ENCODE results near the gene PIGX.

PIGX gene

DNA sequence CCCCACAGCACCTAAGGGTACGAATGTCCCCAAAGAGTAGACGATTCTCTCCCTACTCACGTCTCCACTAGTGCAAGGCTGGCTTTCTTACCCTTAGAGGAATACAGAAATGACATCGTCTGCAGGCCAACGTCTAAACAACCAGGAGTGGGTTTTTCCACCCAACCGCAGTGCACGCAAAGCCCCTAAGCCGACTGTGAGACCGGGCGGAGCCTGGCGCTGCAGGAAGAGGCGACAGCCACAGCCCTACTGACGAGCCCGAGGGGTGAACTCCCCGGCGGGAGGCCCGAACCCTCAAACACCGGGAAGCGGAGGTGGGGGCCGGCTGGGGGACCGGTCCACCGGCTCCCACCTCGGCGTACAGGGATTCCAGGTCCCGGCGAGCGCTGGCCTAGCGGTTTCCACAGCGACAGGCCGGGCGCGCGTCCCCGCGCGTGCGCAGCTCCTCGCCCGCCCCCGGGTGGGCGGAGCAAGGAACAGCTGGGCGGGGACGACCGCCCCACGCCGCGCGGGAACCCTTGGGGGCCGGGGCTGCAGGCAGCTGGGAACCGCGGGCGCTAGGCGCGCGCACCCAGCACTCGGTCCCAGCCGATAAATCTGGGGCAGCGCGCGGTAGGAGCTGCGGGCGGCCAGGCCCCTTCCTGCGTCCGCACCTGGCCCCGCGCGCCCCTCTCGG, at the start of gene PIGX, which contains the start of gene CEP19:
Gene PIGX, plus strand, starts transcription at position 540 of the 676 bp plus-strand sequence.
Gene CEP19, minus strand, starts transcription at position 413 of the 676 bp plus-strand sequence. CDS start 3,593 bp downstream, outside the sequence.
- peak; percentile 91 for DNase-seq

DNA sequence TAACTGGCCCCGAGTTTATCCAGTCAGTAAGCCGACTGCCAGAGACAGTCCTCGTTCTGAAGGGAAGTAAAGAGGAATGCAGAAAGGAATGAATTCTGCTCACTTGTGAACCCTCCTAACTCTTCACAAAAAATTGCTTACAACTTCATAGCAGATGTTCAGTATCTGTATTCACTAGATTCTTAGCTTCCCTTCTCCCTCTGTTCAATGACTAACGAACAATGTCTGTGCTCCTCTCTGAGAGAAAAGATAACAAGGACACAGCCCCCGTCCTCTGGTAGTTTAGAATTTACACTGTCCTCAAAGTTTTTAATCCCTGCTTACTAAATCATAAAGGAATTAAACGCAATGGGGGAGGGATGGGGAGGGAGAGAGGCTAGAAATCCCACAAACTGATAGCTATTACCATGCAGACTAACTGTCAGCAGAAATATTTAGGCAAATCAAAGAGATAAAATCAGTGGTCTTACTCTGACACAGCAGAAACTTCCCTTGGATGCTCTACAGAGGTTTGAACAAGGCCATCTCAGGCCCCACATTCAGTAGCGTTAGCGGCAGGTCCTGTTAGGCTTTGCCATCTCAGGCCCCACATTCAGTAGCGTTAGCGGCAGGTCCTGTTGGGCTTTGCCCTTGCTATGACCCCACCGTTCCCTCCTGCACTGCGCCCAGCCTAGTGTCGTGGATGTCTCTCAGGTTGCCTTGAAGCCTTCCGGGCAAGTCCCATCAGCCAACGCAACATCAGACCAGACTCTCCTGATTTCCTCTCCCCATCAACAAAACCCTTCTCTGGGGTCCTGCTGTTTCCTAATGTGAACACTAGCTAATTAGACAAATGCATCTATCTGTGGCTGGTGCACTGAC, 49.2 kb upstream of the PIGX start:
- DNase-seq: no peak

DNA sequence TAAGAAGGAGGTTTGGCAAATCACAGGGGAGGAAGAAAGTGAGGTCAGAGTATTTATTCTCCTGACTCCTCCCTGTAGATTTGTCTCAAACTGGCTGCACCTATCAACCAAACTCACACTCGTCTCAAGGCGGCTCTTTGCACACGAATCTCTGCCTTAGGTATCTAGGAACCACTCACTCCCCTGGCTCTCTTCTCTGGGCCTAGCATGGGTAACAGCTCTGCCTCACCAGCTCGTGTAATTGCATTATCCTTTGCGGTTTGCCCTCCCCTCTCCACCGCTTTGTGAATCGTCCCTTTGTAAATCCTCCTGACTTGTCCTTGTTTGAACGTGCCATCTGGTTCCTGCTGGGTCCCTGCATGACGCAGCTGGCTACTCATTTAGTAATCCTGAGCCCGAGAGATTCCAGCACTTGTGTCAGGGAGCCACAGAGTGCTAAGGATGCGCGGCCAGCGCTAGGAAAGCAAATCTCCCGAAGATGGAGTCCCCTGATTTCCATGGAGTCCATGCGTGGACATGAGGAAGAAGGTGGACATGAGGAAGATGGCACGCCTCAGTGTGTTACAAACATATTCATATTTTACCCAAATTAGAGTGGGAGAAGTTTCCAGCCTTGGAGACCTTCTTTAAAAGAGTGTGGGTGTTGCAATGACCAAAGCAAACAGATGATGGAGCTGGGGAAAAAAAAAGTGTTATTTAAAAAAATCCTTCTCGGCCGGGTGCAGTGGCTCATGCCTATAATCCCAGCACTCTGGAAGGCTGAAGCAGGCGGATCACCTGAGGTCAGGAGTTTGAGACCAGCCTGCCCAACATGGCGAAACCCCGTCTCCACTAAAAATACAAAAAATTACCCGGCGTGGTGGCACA, 45.9 kb upstream of the PIGX start:
- DNase-seq: no peak

DNA sequence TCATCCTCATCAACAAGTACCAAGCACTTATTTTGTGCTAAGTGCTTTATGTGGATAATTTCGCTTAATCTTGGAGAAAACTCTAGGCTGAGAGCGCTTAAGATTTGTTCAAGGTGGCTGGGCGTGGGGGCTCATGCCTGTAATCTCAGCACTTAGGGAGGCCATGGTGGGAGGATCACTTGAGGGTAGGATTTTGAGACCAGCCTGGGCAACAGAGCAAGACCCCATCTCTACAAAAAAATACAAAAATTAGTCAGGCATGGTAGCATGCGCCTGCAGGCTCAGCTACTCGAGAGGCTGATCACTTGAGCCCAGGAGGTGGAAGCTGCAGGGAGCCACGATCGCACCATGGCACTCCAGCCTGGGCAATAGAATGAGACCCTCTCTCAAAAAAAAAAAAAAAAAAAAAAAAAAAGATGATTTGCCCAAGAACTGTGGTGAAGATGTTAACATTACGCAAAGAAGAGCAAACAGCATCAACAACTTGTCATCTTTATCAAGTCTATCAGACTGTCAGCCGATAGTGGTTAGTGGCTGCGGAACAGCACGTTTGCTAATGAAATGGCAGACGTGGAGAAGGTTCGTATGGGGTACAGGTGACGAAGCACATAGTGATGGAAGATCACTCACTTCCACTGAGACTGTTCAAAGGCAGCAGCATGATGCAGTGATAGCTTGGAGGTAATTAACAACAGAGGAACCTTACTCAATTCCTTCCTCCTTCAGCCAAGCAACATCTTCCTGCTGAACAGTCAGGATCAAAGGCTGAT, 44.9 kb upstream of the PIGX start:
- DNase-seq: no peak

DNA sequence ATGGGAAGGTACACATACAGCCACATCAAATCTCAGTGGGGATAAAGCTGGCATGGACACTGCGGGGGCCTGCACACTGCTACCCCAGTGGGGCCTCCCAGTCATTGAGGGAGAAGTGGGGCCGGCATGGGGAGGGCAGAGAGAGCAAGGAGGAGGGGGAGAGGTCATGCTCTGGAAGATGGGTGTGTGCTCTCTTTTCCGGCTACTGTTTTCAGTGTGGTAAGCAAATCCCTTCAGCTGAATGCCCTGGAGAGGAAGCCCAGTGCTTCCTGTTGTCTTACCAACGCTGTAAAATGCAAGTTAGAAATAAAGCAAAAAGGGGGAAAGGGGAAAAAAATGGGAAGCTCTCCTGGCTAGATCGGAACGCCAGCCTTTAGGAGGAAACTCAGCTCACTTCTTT, 41.8 kb upstream of the PIGX start:
- DNase-seq: no peak

DNA sequence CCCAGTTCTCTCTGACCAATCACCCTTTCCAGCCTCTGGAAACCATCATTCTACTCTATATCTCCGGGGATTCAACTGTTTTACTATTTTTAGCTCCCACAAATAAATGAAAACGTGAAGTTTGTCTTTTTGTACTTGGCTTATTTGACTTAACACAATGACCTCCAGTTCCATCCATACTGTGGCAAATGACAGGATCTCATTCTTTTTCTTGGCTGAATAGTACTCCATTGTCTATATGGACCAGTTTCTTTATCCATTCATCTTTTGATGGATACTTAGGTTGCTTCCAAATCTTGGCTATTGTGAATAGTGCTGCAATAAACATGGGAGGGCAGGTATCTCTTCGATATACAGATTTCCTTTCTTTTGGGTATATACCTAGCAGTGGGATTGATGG, 38.5 kb upstream of the PIGX start:
- no peak for DNase-seq

DNA sequence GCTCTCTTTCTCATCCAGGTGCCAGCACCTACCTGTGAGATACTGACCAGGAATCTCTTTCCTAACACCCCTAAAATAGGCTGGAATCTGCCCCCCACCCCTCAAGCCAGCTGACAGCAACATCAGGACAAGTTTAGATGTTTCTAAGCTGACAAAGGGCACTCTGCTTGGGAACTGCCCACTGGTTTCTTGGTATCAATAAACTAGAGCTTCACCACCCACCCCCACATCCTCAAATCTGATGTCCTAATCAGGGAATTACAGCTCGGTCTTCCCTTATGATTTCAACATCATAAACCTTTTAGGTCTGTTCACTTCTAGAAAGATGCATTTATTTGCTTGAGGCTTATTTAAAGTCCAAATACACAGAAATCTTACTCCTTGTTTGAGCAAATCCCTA, 34.8 kb upstream of the PIGX start:
- no peak for DNase-seq

DNA sequence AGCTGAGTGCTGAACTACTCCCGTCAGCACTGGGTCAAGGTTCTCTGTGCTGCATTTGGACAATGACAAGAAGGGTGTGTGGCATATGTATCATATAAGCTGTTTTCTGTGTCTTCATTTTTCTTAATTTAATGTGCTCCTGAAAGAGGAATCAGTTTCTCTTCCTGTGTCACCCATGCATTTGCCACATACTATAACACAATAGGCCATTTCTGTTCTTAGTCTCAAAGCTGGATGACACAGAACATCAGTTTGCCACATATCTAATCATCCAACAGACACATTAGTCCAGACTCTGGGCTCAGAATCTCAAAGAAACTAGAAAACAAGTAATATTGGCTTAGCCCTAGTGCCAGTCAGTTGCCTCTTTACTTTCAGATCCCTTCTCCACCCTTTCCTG, 34.2 kb upstream of the PIGX start:
- DNase-seq: no peak

DNA sequence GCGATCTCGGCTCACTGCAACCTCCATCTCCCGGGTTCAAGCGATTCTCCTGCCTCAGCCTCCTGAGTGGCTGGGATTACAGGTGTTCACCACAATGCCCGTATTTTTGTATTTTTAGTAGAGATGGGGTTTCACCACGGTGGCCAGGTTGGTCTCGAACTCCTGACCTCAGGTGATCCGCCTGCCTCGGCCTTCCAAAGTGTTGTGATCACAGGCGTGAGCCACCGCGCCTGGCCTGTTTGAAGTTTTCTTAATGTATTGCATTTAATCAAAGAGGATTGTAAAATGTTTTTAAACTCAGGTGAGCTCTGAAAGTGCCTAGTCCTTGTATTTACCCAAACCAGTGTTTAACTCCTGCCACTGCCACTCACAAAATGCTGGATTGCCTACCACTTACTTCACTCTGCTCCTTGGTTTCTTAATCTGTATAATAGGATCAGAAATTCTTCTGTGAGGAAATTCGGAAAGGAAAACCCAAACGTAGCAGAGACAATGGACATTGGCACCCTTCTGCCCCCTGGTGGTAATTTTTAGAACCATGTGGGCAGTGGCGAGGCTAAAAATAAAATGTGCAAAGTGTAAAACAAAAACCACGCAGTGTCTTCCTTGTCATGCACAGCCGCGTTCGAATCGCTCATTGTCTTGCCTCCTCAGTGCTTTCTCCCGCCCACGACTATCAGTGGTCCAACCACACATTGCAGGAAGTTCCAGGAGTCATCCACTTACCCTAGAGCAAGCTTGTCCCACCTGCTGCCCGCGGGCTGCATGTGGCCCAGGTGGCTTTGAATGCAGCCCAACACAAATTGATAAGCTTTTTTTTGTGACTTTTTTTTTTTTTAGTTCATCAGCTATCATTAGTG, 27.4 kb upstream of the PIGX start:
- peak; percentile 81 for DNase-seq

DNA sequence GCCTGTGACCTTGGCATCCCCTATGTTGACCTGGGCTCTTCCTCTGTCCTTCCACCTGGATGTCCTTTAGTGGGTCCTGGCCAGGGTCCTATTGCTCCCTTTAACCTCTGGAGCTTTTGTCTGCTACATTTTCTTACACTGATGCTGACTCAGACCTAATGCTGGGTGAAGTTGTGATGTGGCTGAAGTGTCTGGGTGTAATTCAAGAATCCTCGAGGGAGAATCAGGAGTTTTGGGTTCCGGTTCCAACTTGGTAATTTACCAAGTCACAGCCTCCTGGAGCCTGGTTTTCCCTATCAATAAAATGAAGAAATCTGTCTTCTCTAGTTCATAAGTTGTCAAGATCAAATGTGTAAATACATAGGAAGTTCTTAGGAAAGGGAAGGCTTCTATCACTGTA, 25.7 kb upstream of the PIGX start:
- DNase-seq: no peak

DNA sequence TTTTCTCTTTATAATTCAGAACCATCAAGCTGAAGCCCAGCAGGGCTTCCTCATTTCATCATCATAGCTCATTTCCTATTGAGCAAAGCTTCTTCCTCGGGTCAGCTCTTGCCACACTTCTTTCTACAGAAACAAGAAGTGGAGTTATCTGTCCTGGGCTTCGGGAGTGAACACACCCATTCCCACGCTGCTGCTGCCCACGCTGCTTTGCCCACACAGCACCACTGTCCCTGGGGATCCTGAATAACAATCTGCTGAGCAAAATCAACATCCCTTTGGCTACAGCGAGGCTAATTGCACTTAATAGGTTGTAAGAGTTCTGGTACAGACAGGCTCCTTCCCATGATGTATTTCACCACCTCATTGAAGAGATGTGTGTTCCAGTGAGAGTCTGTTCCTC, 23.8 kb upstream of the PIGX start:
- DNase-seq: no peak

DNA sequence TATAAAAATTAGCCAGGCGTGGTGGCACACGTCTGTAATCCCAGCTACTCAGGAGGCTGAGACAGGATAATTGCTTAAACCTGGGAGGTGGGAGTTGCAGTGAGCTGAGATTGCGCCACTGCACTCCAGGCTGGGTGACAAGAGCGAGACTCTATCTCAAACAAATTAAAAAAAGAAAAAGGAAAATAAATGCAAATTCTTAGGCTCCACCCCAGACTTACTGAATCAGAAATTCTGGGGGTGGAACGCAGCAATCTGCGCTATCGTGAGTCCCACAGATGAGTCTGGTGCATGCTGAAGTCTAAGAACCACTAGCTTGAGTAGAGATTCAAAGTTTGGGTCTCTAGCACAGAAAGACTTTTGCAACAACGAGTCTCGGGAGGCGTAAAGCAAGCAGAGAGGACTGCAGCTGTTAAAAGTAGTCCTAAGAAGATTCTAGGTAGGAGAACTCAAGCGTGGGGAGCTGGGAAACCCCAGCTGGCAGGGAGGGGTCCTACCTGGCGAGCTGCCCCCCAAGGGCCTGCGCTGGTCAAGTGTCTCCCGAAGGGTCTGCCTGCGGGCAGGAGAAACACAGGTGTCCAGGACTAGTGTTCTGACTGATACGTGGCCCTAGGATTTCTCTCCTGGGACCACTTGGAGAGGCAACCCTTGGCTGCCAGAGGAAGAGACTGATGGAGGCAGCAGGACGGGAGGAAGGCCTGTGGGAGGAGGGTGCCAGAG, 22.1 kb upstream of the PIGX start:
- no peak for DNase-seq

DNA sequence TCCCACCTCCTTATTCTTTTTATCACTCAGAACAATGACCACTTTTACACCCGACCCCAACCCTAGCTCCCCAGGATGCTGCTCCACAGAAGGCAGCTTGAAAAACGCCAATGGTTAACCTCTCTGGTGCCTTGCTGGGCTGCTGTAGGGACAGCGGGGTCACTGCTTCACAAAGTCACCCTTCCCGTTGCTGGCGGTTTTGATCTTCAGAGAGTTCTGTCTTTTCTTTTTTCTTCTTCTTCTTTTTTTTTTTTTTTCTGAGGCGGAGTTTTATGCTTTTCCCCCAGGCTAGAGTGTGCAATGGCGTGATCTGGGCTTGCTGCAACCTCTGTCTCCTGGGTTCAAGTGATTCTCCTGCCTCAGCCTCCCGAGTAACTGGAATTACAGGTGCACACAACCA, 20.8 kb upstream of the PIGX start:
- DNase-seq: no peak

DNA sequence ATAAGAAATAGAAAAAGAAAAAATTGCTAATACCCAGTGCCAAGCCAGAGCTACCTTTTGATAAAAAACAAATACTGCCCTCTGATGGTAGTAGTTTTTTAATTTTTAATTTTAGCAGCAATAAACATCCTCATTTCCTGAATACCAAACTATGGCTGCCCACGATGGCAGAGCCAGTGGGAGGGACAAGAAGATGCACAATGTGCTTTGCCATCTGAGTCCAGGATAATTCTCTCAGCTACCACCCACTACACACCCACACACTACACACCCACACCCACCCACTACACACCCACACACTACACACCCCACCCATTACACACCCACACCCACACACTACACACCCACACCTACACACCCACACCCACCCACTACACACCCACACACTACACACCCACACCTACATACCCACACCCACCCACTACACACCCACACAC, 18.0 kb upstream of the PIGX start:
- peak; percentile 29 for DNase-seq

DNA sequence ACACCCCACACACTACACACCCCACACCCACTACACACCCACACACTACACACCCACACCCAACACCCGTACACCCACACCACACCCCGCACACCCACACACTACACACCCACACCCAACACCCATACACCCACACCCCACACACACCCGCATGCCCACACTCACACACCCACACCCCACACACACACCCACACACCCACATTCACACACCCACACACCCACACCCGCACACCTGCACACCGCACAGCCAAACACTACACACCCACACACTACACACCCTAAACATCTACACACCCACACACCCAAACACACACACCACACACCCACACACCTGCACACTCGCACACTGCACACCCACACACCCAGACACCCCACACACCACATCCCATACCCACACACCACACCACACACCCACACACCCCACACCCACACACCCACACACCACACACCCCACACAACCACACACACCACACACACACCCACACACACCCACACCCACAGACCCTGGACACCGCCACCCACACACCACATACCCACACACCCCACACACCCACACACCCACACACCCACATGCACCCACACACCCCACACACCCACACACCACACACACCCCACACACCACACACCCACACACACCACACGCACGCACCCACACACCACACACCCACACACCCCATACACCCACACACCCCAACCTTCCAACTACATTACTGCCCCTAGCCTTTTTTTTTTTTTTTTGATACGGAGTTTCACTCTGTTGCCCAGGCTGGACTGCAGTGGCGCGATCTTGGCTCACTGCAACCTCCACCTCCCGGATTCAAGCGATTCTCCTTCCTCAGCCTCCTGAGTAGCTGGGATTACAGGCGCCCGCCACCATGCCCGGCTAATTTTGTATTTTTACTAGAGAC, 17.0 kb upstream of the PIGX start:
- peak; percentile 45 for DNase-seq

DNA sequence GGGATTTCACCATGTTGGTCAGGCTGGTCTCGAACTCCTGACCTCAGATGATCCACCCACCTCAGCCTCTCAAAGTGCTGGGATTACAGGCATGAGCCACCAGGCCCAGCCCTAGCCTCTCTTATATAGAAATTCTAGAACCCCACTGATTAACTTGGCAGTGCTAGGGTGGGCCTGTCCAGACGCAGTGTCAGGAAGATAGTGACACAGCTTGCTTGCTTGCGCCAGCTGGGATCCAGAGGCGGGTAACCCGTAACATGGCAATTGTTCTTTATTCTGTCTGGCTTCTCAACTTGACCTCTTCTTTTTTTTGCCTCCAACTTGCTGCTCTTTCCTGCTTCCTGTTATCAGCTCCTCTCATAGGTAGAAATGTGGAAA, 16.3 kb upstream of the PIGX start:
- DNase-seq: no peak

DNA sequence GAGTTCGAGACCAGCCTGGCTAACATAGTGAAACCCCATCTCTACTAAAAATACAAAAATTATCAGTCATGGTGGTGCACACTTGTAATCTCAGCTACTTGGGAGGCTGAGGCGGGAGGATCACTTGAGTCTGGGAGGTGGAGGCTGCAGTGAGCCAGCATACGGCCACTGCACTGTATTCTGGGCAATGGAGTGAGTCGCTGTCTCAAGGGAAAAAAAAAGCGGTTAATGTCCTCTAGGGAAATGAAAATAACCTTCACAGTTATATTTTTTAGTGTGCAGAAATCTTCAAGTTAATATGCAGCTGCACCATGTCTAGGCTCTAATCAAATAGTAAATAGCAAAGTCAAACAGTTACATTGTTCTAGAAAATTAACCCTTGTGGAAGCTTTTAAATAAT, 14.9 kb upstream of the PIGX start:
- DNase-seq: no peak

DNA sequence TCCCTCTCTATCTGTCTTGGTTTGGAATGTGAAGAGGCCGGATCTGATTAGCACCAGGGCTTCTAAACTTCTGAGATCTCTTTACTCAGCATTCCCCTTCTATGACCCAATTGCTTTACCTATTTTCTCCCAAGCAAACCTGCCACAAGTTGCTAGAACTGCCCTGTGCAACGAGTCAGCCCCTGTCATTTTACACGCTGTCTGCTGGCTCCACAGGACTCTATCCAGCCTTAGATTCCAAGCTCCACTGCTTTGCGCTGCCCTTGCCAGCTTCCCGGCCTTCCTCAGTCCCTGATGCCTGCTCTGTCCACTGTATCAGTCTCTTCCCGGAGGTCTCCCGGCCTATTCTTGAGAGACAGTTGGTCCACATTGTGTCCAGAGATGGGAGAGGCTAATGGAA, 12.4 kb upstream of the PIGX start:
- DNase-seq: no peak

DNA sequence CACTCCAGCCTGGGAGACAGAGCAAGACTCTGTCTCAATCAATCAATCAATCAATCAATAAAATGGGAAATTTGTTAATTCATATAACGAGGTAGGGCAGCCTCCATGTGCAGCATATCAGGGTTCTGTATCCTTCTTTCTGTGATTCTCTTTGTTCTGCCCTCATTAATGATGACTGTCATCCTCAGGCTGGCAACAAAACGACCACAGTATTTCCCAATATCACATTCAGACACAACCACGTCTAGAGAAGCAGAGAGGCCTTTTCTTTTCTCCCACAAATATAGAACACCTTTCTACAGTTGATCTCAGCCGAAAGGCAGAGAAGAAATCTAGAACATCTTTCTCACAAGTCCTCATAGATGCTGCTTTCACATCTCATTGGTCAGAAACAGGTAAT, 11.4 kb upstream of the PIGX start:
- DNase-seq: no peak

DNA sequence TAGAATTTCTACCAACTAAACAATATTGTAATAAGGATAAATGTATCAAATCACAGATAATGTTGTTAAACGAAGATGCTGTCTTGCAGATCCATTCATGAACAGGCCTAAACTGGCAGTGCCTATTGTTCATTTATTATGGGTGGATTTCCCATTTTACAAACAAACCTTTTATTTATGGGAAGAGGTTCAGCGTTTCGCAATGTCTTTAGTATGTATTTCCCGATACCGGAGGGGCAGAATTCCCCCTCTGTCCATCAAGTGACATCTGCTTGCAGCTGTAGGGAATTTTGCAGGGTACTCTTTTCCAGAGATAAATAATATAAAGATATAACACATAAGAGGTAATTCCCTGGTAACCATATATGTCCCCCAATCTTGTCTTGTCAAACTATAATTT, 5.8 kb upstream of the PIGX start:
- DNase-seq: no peak

Data from stimulated activated CD8-positive, alpha-beta memory T cell treated with anti-CD3 and anti-CD28 coated beads, Interleukin-4, amount 100 ng/mL, for 48 hours (primary cell).